DOHH2 (cell line): ENCODE results near the gene CHCHD4.

Experiments
- H3F3A ChIP-seq: fragments of 200-600 bp; sonication (generic), shearing (Covaris generic); 2 replicates; pipeline ENCODE4 v1.6.0; 2016; ENCODE audit warnings: antibody characterized with exemption, mild to moderate bottlenecking; ENCODE audit not compliant: control insufficient read depth, insufficient read depth
- H3K27ac ChIP-seq: fragments of 200-600 bp; sonication (generic); 2 replicates; pipeline ENCODE4 v1.5.1; 2014; ENCODE audit warnings: low read depth, mild to moderate bottlenecking, low read length, moderate library complexity
- H3K27me3 ChIP-seq: fragments of 200-600 bp; sonication (generic); 2 replicates; pipeline ENCODE4 v1.6.1; 2014; ENCODE audit warnings: mild to moderate bottlenecking, low read length, mixed read lengths; ENCODE audit not compliant: control insufficient read depth
- H3K36me3 ChIP-seq: fragments of 200-600 bp; sonication (generic); 2 replicates; pipeline ENCODE4 v1.6.1; 2014; ENCODE audit warnings: mild to moderate bottlenecking, low read length, moderate library complexity, mixed read lengths; ENCODE audit not compliant: control insufficient read depth
- H3K4me1 ChIP-seq: fragments of 200-600 bp; sonication (generic); 2 replicates; pipeline ENCODE4 v1.6.1; 2014; ENCODE audit warnings: mild to moderate bottlenecking, low read length, mixed read lengths; ENCODE audit not compliant: control insufficient read depth
- H3K4me2 ChIP-seq: fragments of 200-600 bp; sonication (generic); 2 replicates; pipeline ENCODE4 v1.6.0; 2014; ENCODE audit warnings: mild to moderate bottlenecking, low read length, moderate library complexity
- H3K4me3 ChIP-seq: fragments of 200-600 bp; sonication (generic); 2 replicates; pipeline ENCODE4 v1.5.1; 2014; ENCODE audit warnings: mild to moderate bottlenecking, low read length, mixed read lengths
- H3K79me2 ChIP-seq: fragments of 200-600 bp; sonication (generic); 2 replicates; pipeline ENCODE4 v1.6.1; 2014; ENCODE audit warnings: mild to moderate bottlenecking, low read length, mixed read lengths; ENCODE audit not compliant: control insufficient read depth
- H3K9me2 ChIP-seq: fragments of 200-600 bp; sonication (generic); replicated peaks from 2 replicates; pipeline ENCODE4 v1.6.1; 2014; ENCODE audit warnings: mild to moderate bottlenecking, low read length, mixed read lengths; ENCODE audit not compliant: control insufficient read depth
- H3K9me3 ChIP-seq: fragments of 200-600 bp; sonication (generic); 2 replicates; pipeline ENCODE4 v1.6.1; 2014; ENCODE audit warnings: antibody characterized with exemption, low read length, mixed read lengths; ENCODE audit not compliant: control insufficient read depth, insufficient read depth
- H4K20me1 ChIP-seq: fragments of 200-600 bp; sonication (generic); 2 replicates; pipeline ENCODE4 v1.6.0; 2014; ENCODE audit warnings: low read depth, mild to moderate bottlenecking, antibody characterized with exemption, low read length, moderate library complexity; ENCODE audit not compliant: control insufficient read depth, insufficient read depth
- CTCF ChIP-seq: fragments of 200-600 bp; sonication (generic); IDR thresholded peaks from one replicate; pipeline ENCODE4 v1.5.1; 2014; ENCODE audit warnings: antibody characterized with exemption, mild to moderate bottlenecking, low read depth, low read length; ENCODE audit not compliant: poor library complexity, severe bottlenecking
- EZH2phosphoT487 ChIP-seq: fragments of 200-600 bp; sonication (generic); IDR thresholded peaks from 2 replicates; pipeline ENCODE4 v1.6.1; 2017; ENCODE audit warnings: borderline replicate concordance, mild to moderate bottlenecking, antibody characterized with exemption, low read length, moderate library complexity, mixed read lengths

The CHCHD4 gene

GRCh38 chr3:14133188-14133800 lies 8.6 kb upstream of the CHCHD4 start:
- Histone ChIP-seq H3K9me2 (no peaks in the 10 kb centered on the region), H3K36me3 (peaks cover 53% of the 10 kb centered on the region), H3K9me3 (no peaks in the 10 kb centered on the region), H3F3A (no peaks in the 10 kb centered on the region), H3K27ac (no peak overlapping the region), H3K4me2 (no peak overlapping the region), H3K4me1 (no peaks in the 10 kb centered on the region), H3K4me3 (no peak overlapping the region), H3K79me2 (peaks cover 5% of the 10 kb centered on the region), H3K27me3 (no peaks in the 10 kb centered on the region), H4K20me1 (no peaks in the 10 kb centered on the region)
- no peak for TF ChIP-seq CTCF
- no peak for TF ChIP-seq EZH2phosphoT487

DNA sequence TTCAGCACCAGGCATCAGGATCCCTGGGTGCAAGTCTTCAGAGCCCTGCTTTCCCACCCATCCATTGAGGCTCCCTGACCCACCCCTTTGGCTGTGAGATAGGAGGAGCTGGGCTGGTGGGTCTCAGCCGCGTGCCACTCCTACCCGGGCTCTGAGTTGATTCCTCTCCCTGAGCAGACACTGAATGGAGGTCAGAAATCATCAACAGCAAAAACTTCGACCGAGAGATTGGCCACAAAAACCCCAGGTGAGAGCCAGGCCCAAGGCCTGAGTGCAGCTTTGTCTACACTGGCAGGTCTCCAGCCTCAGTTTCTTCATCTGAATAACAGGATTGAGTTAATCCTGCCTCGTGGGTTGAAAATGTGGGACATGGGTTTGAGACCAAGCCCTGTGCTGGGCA lies 8.0 kb upstream of the CHCHD4 start:
- Histone ChIP-seq H3F3A (no peaks in the 10 kb centered on the region), H3K4me2 (no peak overlapping the region), H3K79me2 (peaks cover 11% of the 10 kb centered on the region), H3K9me2 (no peaks in the 10 kb centered on the region), H3K9me3 (no peaks in the 10 kb centered on the region), H3K36me3 (peaks cover 59% of the 10 kb centered on the region), H4K20me1 (no peaks in the 10 kb centered on the region), H3K4me3 (no peak overlapping the region), H3K27me3 (no peaks in the 10 kb centered on the region), H3K4me1 (no peaks in the 10 kb centered on the region), H3K27ac (no peak overlapping the region)
- TF ChIP-seq EZH2phosphoT487, result no peak
- TF ChIP-seq CTCF, result no peak

DNA sequence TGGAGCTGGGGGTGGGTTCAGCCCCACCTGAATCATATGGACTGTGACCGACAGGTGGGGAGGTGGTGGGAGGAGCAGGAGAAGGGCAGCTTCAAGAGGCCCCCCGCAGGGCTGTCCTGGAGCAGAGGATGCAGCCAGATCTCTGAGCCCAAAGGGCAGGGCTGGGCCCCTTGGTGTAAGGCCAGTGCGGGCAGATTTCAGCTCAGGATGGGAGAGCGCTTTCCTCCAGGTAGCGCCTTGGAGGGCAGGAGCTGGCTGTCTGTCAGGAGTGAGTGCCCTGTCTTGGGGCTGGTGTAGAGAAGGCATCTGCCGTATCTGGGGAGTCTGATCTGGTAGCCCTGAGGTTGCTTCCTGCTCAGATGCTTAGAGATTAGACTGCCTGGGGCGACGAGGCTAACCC lies 7.5 kb upstream of the CHCHD4 start:
- Histone ChIP-seq H3F3A (no peaks in the 10 kb centered on the region), H3K79me2 (peaks cover 16% of the 10 kb centered on the region), H3K27me3 (no peaks in the 10 kb centered on the region), H3K27ac (no peak overlapping the region), H3K4me1 (no peaks in the 10 kb centered on the region), H3K36me3 (peaks cover 59% of the 10 kb centered on the region), H3K9me3 (no peaks in the 10 kb centered on the region), H4K20me1 (no peaks in the 10 kb centered on the region), H3K9me2 (no peaks in the 10 kb centered on the region), H3K4me2 (no peak overlapping the region), H3K4me3 (no peak overlapping the region)
- TF ChIP-seq EZH2phosphoT487, result no peak
- no peak for TF ChIP-seq CTCF
